HG02798 (cell line): ENCODE data around the gene LDLRAD1.
"Not testable (repeated sequence)": the region's sequence is repeated elsewhere in the genome, so short reads cannot be mapped to it uniquely, and the experiment has no call there.

Experiments used
- ATAC-seq: cut with Tn5 transposase; IDR thresholded peaks from one replicate; pipeline ENCODE4 v1.9.1; 2021; ENCODE audit warnings: mild to moderate bottlenecking; ENCODE audit not compliant: unreplicated experiment, poor library complexity

The LDLRAD1 gene, protein sequence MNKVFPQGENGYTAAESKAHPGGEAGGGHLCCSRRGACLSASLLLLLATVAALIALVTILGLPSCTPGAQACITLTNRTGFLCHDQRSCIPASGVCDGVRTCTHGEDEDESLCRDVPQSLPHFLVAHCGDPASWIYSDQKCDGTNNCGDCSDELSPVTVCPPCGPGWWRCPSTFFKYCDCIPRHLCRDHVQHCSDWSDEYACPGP

GRCh38 chr1:54017979-54018378 is at the start of gene LDLRAD1:
Gene LDLRAD1, minus strand, starts transcription at chr1:54018186. Its CDS starts 74 bp downstream, at chr1:54018112.
- ATAC-seq, result no peak

DNA sequence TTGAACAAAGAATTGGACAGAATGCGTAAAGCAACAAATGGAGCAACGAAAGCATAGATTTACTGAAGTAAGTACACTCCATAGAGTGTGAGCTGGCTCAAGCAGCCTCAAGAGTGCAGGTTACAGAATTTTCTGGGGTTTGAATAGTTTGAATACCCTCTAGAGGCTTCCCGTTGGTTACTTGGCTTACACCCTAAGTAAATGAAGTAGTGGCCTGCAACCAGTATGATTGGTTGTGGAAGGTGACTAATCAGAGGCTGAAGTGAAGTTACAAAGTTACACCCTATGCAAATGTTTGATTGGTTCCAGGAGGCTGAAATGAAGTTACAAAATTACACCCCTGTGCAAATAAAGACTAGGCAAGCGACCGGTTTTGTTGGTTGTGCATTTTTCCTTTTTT is 46.3 kb upstream of the LDLRAD1 start:
- ATAC-seq, result no peak

GRCh38 chr1:54054438-54054749 is 36.4 kb upstream of the LDLRAD1 start:
- ATAC-seq, result no peak

GRCh38 chr1:54053745-54054437 is 35.9 kb upstream of the LDLRAD1 start:
- no peak for ATAC-seq

DNA sequence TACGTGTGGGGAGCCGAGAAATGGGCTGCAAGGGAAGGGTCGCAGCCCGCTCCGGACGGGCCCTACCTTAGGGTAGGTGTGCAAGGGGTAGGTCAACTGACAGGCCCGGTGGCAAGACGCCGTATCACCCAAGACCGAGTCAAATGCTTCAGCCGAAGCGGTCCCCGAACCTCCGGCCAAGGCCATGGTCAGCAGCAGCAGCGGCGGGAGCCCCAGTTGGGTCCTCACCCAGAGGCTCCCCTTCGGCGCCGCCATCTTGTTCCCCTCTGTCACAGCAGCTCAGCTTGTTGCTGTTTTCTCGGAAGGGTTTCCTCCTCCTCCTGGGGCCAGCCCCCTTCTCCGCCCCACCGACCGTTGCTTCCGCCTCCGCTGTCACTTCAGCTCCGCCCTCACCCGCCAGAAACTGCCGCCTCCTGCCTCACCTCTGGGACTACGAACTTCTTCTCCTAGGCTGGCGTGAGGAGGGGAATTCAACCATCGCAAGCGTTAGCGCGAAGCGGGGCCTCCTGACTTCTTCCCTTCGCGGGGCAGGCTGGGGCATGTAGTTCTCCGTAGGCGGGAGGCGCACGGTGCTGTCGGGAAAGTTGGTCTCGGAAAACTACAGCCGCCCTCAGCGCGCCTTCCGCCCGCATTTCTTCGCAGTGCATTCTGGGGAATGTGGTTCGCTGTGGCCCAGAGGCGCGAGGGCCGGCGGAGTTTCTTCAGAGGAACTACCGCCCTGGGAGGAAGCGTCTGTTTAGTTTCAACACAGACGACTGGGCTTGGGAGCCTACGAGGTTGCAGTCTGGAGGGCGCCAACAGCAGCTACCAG is 35.2 kb upstream of the LDLRAD1 start, which contains the start of the genes TCEANC2 and TMEM59:
TSS of gene TCEANC2 (plus strand) at position 675 of the 811 bp plus-strand sequence. CDS start 815 bp downstream, outside the sequence.
TSS of gene TMEM59 (minus strand) at position 271 of the 811 bp plus-strand sequence. CDS start at position 255, 16 bp downstream.
- ATAC-seq, result peak; percentile 95

GRCh38 chr1:54052431-54052933 is 34.5 kb upstream of the LDLRAD1 start:
- ATAC-seq, result peak; percentile 12

DNA sequence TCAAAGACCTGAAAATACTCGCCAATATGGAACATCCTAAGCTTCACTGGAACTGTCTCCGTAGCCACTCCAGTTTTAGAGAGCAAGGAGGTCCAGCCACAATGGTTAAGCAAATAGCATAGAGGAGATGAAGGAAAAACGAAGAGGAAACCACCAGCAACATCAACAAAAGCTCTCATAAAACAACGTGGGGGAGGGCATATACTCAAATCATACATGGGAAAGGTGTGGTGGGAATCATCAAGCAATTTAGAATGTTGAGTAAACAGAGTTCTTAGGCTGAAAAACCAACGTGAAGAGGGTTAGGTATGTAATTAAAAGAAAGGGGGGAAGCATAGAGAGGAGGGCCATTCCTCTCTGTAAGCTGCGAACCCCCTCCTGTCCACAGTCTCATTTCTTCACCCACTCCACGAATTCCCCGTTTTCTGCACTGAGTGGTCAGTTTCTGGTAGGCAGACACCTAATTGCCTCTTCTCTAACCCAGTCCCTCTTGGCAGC is 34.0 kb upstream of the LDLRAD1 start:
- no peak for ATAC-seq

DNA sequence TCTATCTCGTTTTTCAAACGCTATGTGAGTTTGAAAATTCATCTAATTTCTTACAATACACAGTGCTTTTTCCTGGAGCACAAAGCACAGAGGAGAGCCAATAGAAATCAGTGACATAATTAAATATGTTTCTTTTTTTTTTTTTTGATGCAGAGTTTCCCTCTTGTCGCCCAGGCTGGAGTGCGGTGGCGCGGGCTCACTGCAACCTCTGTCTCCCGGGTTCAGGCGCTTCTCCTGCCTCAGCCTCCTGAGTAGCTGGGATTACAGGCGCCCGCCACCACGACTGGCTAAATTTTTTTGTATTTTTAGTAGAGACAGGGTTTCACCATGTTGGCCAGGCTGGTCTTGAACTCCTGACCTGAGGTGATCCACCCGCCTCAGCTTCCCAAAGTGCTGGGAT is 32.4 kb upstream of the LDLRAD1 start:
- ATAC-seq, result not testable (repeated sequence)

DNA sequence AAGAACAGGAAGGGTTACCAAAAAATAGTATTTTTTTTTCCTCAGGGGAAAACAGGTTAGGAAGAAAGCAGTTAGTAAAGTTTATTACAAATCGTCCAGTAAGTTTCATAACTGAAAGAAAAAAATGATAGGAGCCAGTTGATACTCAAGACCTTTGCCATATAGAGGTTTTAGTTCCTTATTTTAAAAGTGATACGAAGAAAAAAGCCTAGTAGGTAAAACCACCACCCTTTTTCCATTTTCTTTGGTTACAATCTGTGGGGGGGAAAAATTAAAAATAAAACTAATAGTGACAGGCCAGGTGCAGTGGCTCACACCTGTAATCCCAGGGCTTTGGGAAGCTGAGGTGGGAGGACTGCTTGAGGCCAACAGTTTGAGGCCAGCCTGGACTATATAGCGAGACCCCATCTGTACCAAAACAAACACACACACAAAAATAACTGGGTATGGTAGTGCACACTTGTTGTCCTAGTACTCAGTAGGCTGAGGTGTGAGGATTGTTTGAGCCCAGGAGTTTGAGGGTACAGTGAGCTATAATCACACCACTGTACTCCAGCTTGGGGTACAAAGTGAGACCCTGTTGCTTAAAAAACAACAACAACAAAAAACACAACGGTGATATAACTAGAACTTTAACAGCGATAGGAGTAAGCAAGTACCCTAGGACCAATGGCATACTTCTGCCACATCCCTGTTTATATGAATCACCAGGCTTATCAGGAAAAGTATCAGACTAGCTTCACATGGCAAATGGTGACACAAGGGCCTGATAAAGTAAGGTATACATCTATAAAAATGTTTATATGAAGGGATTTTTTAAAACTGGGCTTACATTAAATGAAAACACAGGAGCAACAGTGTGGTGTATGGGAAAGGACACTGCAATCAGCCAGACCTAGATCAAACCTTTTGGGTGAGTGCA is 29.7 kb upstream of the LDLRAD1 start:
- no peak for ATAC-seq

DNA sequence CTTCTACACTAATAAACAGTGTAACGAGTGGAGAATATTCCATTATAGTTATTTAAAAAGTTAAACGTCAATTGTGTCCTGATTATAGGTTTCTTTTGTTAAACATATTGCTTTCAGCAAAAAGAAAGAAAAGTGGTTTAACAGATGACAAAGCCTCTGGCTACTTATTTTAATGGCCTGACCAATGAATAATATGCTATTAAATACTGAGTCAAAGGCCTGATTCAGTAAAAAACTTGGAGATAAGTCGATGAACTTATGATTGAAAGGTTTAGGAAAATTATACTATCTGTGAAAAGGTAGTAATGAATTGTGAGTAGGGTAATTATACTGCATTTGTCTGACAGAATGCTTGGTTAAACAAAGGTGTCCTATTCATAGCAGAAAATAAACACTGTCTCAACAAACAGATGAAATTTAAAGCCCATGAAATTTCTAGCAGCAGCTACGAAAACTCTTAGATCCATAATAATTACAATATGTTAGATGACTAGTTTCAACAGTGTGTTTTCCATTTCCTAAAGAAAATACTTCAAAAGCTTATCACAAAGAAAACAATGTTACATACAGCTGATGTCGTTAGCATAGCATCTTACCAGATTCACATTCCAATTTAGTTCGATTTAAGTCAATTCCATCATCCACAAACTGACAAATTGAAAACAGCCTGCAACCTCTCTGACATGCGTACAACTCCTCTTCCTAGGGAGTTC is 28.8 kb upstream of the LDLRAD1 start:
- ATAC-seq, result no peak

DNA sequence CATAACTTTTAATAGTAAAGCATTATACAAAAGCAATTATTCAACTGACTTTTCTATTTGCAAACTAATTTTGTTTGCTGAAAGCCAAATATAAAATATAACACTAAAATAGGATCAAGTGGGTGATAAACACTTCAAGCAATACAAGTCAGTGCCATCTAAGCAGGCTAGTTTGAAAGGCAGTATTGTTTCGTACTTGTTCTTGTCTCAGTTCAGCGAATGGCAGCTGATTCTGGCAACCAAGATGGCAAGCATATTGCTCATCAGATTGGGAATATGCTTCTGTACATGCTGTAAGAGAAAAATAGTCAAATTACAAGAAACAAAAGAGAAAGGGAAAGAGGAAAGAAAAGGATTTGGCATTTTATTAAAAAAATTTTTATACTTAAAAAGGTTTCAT is 27.5 kb upstream of the LDLRAD1 start:
- no peak for ATAC-seq

- no peak for ATAC-seq
These were observed 23.8 kb upstream of the LDLRAD1 start for GRCh38 chr1:54041806-54042205.

- ATAC-seq, result no peak
These were observed 19.5 kb upstream of the LDLRAD1 start for GRCh38 chr1:54037476-54037875.

GRCh38 chr1:54028306-54029251 is 10.6 kb upstream of the LDLRAD1 start:
- ATAC-seq, result no peak

DNA sequence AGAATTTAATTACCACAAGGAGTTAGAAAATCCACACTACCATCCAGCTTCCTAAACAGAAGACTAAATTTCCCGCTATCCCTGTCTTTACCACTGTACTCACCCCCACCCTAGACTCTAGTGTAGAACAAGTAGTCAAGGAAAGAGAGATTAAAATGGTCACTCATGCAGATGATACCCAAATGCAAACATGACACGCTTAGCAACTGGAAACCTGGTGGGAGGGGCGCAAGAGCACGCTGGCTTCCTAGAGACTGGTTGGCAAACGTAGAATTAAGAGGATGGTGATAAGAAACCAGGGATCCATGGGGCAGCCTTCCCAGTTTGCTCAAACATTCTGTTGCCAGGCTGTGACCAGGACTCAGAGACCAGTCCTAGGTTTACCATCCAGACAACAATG is 9.9 kb upstream of the LDLRAD1 start:
- ATAC-seq, result no peak

DNA sequence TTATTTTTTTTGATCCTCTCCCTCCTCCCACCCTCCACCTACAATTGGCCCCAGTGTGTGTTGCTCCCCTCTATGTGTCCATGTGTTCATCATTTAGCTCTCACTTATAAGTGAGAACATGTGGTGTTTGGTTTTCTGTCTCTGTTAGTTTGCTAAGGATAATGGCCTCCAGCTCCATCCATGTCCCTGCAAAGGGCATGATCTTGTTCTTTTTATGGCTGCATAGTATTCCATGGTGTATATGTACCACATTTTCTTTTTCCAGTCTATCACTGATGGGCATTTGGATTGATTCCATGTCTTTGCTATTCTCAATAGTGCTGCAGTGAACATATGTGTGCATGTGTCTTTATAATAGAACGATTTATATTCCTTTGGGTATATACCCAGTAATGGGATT is 6.8 kb upstream of the LDLRAD1 start:
- not testable (repeated sequence) for ATAC-seq

- ATAC-seq, result no peak
These were observed 6.4 kb upstream of the LDLRAD1 start for GRCh38 chr1:54024358-54024757.

GRCh38 chr1:54019562-54020176 is 1.7 kb upstream of the LDLRAD1 start:
- ATAC-seq, result not testable (repeated sequence)
